Esophagus squamous epithelium (tissue), 5 donors: ENCODE results near the gene STK38. TPM values are rescaled to one million over a fixed set of nuclear protein-coding genes. Genes with fewer than 3 reads are reported as not detected.

Experiments
- DNase-seq: peaks from one replicate; lab custom pipeline; 2025; lab: John Stamatoyannopoulos, UW
- H3K27ac ChIP-seq, 4 donors: fragments of 200-600 bp; sonication (generic); one replicate each; pipeline ENCODE4 v1.5.1; 2016 to 2019; ENCODE audit warnings: mild to moderate bottlenecking in 1 of 4
- H3K27me3 ChIP-seq, 4 donors: fragments of 200-600 bp; sonication (generic); 1 replicate in 3 of 4; 2 replicates in 1 of 4; pipeline versions ENCODE4 v1.5.1 to v1.6.0; 2017 to 2021; ENCODE audit warnings: antibody characterized with exemption in 1 of 4
- H3K36me3 ChIP-seq, 3 donors: fragments of 200-600 bp; sonication (generic); one replicate each; pipeline ENCODE4 v1.5.1; 2016 to 2019
- H3K4me1 ChIP-seq, 3 donors: fragments of 200-600 bp; sonication (generic); one replicate each; pipeline ENCODE4 v1.5.1; 2017 to 2019
- H3K4me3 ChIP-seq, 4 donors: fragments of 200-600 bp; sonication (generic); 1 replicate in 3 of 4; 2 replicates in 1 of 4; pipeline ENCODE4 v1.5.1; 2016 to 2019; ENCODE audit warnings: mild to moderate bottlenecking in 2 of 4, moderate library complexity in 1 of 4
- H3K9me3 ChIP-seq, 3 donors: fragments of 200-600 bp; sonication (generic); one replicate each; pipeline ENCODE4 v1.5.1; 2016 to 2019
- CTCF ChIP-seq, 6 experiments: fragments of 450-650 bp in 4 of 6; fragments of 200-600 bp in 2 of 6; sonication (generic) in 2 of 6; IDR thresholded peaks; one replicate each; pipeline ENCODE4 v1.5.1; 2016 to 2019; ENCODE audit warnings: antibody characterized with exemption in 6 of 6, mild to moderate bottlenecking in 4 of 6, moderate library complexity in 4 of 6
- POLR2A ChIP-seq, 4 donors: fragments of 450-650 bp; IDR thresholded peaks; one replicate each; pipeline ENCODE4 v1.6.1; 2017; ENCODE audit warnings: antibody characterized with exemption in 4 of 4, mild to moderate bottlenecking in 4 of 4, moderate library complexity in 3 of 4
- WGBS, 2 donors: methylation state at CpG; one replicate each; pipeline ENCODE4 v1.1.5; 2018; 5-methylcytosine and 5-hydroxymethylcytosine counted together
- intact Hi-C: fragments of 100-400 bp; cut with DNase I; formaldehyde crosslinking; loops from one replicate; pipeline ENCODE4 v1.15.0; 2022
- total RNA-seq, 4 donors: library from RNA; depleted of rRNA; stranded (reverse); fragments of >200 nt; gene quantifications; one replicate each; pipeline ENCODE4 v1.1.0, GENCODE V29; 2016
- donor health status: DM: yes; HTN: yes; CAD: no.

Gene STK38
- total RNA-seq, 4 donors from 2014 or later, result 26.5 to 33.6 (median 30.3) TPM

- H3K4me3 ChIP-seq, result no peak overlapping the region
- DNase-seq, result no peak
- H3K27me3 ChIP-seq, result no peaks in the 10 kb centered on the region
- WGBS, 2 donors, result 93 to 95% methylated on average over 2 to 3 of the region's 3 CpGs
- peaks cover 0 to 19% (median 3%) of the 10 kb centered on the region in 3 donors for H3K4me1 ChIP-seq
- H3K27ac ChIP-seq, result no peak overlapping the region
- intact Hi-C loops, result no loop called here
- no peaks in the 10 kb centered on the region for H3K9me3 ChIP-seq
- TF ChIP-seq CTCF (IDR thresholded peaks at IDR 0.05), result no peak
- no peak for TF ChIP-seq POLR2A (IDR thresholded peaks at IDR 0.05)
- peaks cover 7 to 94% (median 8%) of the 10 kb centered on the region in 3 donors for H3K36me3 ChIP-seq
These were observed 36.9 kb downstream of the STK38 start for GRCh38 chr6:36510365-36510764.

DNA sequence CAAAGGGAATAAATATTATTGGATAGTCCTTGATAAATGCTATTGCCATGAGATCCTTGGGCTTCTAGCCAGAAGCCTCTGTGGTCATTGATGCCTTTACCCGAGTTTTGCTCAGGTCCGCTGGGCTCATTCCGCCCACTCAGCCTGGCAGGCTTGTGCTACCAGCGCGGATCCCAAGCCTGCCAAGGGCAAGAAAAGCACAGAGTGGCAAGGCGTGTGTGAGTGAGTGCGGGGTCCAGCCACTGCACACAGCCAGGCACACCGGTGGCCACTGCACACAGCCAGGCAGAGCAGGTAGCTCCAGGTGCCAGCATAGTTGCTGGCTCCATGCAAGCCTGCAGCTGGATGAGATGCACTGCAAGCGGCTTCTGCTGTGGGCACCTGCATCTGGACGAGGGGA lies 38.7 kb downstream of the STK38 start:
- H3K36me3 ChIP-seq, result peaks cover 7 to 91% (median 8%) of the 10 kb centered on the region in 3 donors
- no peaks in the 10 kb centered on the region for H3K27me3 ChIP-seq
- H3K4me3 ChIP-seq, result no peak overlapping the region
- H3K9me3 ChIP-seq, result no peaks in the 10 kb centered on the region
- H3K4me1 ChIP-seq, result peaks cover 0 to 13% (median 0%) of the 10 kb centered on the region in 3 donors
- 72 to 80% methylated on average over 4 to 7 of the region's 10 CpGs for whole genome bisulfite sequencing, 2 donors
- intact Hi-C loops, result no loop called here
- H3K27ac ChIP-seq, result no peak overlapping the region
- no peak for TF ChIP-seq POLR2A (IDR thresholded peaks at IDR 0.05)
- TF ChIP-seq CTCF (IDR thresholded peaks at IDR 0.05), result no peak
- DNase-seq, result no peak

GRCh38 chr6:36506611-36507010 lies 40.7 kb downstream of the STK38 start:
- Histone ChIP-seq H3K36me3 (peaks cover 6 to 90% (median 7%) of the 10 kb centered on the region in 3 donors), H3K27ac (peak overlapping the region in 1 of 4 donors; percentile 22), H3K4me1 (peaks cover 0 to 13% (median 0%) of the 10 kb centered on the region in 3 donors), H3K4me3 (no peak overlapping the region), H3K27me3 (no peaks in the 10 kb centered on the region), H3K9me3 (no peaks in the 10 kb centered on the region)
- TF ChIP-seq POLR2A (IDR thresholded peaks at IDR 0.05) (no peak), CTCF (IDR thresholded peaks at IDR 0.05) (no peak)
- 80 to 81% methylated on average over 2 of the region's 2 CpGs for WGBS, 2 donors
- DNase-seq, result no peak
- intact Hi-C loops, result no loop called here

DNA sequence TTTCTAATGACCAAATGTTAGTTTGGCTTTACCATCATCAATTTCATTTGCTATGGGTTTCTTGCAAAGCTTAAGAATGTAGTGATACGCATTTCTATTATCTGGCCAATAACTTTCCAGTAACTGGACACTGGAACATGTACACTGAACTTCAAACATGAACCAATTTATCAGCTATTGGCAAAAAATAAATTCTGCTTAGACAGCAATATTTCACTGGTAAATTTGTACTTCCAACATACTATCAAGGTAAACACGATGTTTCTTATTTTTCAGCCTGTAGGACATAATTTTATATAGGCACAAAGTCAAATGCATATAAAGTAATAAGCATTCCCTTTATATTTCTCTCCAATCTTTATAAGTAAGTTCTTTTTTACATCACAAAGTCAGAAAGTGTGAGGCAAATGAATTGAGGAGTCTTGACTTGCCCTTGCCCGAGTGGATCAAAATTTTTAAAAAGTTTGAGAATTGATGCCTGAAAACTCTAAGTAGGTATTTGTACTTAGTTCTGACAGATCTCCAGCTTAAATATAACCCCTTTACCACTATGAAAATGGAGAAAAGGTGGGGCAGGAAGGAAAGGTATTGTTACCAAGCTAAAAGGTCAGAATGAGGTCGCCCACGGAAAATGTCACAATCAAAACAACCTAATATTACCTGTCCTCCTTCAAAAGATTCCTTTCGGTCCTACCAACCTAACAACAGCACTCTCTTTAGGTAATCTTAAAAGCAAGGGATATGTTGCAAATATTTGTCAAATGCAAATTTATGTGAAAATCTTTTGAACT lies 41.3 kb downstream of the STK38 start:
- DNase-seq, result no peak
- H3K36me3 ChIP-seq, result peaks cover 5 to 83% (median 7%) of the 10 kb centered on the region in 3 donors
- H3K27me3 ChIP-seq, result no peaks in the 10 kb centered on the region
- intact Hi-C loops, result no loop called here
- no peak overlapping the region for H3K4me3 ChIP-seq
- no peak for TF ChIP-seq POLR2A (IDR thresholded peaks at IDR 0.05)
- no peak for TF ChIP-seq CTCF (IDR thresholded peaks at IDR 0.05)
- H3K27ac ChIP-seq, result peak overlapping the region in 1 of 4 donors; percentile 22
- peaks cover 0 to 13% (median 0%) of the 10 kb centered on the region in 3 donors for H3K4me1 ChIP-seq
- 67 to 80% methylated on average over 6 of the region's 6 CpGs for WGBS, 2 donors
- no peaks in the 10 kb centered on the region for H3K9me3 ChIP-seq

GRCh38 chr6:36504982-36505381 lies 42.3 kb downstream of the STK38 start:
- DNase-seq, result no peak
- Histone ChIP-seq H3K4me3 (no peak overlapping the region), H3K27me3 (no peaks in the 10 kb centered on the region), H3K27ac (peak overlapping the region in 2 of 4 donors; percentile 16 to 22), H3K9me3 (no peaks in the 10 kb centered on the region), H3K4me1 (peaks cover 0 to 13% (median 0%) of the 10 kb centered on the region in 3 donors), H3K36me3 (peaks cover 5 to 79% (median 6%) of the 10 kb centered on the region in 3 donors)
- 79 to 91% methylated on average over 2 of the region's 2 CpGs for WGBS, 2 donors
- intact Hi-C loops, result no loop called here
- TF ChIP-seq POLR2A (IDR thresholded peaks at IDR 0.05), result no peak
- TF ChIP-seq CTCF (IDR thresholded peaks at IDR 0.05), result no peak
